HG03354 (cell line): ENCODE measurements around the gene KIFBP.

Experiments
- ATAC-seq: cut with Tn5 transposase; IDR thresholded peaks from one replicate; pipeline ENCODE4 v1.9.1; 2021; ENCODE audit warnings: mild to moderate bottlenecking; ENCODE audit not compliant: unreplicated experiment, poor library complexity, severe bottlenecking

Gene KIFBP

DNA sequence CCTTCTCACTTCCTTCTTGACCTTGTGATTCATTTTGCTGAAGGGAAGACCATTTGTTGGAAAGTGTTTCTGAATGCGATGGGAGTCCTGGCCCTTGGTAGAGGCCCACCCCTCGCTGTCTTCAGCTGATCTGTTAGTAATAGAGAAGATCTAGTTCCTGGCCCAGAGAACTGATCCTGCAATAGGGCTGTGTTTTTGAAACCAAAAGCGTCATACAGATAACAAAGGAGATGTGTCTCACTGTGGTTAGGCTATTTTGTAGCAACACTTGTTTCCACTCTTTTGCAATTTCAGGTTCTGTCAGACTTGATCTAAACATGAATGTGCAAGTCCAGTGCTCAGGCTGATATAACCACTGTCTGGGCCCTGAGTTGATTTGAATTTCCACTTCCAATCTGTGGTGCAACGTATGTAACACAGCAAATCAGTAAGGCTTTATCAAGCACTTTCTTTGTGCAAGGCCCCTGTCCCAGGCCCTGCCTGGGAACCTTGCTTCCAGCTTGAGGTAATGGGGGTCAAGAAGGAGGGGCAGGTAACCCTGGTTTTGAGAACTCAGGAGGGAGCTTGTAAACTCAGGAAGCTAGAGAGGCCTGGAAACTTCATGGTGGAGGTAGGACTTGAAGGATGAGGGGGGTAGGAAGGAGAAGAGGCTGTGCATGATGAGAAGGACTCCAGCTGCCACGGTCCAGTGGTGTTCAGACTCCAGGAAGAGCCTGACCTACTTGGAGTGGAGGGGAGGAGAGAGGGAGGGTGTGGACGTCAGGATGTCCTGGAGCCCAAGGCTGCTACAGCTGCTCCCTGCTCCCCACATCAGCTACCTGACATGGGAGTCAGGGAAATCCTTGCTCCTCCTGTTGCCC lies 57.1 kb downstream of the KIFBP start:
- peak; percentile 63 for ATAC-seq

DNA sequence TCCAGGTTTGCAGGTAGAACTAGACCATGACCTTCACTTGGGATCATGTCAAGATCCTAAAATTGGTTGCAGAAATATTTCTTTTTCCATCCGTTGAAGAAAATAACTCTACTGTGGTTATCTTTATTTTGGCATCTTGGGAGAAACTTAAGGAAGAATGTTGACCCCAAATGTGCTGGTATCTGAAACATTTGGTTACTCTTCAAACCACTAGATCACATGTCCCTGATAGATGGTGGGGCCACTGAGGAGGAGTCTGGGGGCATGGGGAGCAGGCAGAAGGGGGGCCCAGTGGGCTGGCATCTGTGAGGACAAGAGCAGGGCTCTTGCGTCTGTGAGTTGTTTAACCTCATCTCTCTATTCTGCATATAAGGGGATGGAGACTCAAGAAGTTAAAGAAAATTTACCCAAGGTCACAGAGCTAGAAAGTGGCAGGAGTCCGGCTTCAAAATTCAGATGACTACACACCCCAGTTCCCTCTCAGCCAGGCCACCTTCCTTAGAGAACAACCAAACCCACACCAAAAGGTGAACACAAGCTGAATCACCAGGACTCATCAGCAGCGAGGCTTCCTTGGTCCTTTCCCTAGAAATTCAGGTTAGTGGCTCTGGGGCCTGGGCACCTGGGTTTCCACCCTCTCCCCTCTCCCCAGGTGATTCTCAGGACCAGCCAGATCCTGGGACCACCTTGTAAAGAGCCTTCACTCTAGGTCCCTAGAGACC lies 58.7 kb downstream of the KIFBP start:
- ATAC-seq = no peak

DNA sequence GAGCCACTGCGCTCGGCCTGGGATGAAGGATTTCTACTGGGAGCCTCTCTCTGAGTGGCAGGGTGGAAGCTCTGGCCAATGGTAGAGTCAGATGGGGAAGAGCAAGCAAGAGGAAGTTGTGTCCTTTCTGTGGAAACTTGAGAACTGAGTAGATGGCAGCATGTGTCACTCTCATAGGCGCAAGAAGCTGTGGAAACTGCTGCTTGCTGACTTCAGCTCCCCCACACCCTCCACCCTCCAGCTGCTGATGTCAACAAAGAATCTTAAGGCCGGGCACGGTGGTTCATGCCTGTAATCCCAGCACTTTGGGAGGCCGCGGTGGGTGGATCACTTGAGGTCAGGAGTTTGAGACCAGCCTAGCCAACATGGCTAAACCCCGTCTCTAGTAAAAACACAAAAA lies 59.5 kb downstream of the KIFBP start:
- no peak for ATAC-seq

DNA sequence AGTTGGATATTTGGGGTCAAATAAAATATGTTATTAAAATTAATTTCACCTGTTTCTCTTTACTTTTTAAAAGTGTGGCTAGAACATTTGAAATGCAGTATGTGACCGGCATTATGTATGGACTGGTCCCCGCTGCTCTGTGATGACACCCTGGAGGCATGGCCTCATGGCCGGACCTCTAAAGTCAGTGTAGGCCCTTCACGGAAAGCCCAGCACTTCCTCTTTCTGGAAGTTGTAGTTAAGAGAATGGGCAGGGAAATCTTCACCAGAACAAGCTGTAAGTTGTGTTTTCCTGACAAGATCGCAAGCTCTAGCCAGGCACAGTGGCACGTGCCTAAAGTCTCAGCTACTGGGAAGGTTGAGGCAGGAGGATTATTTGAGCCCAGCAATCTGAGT lies 61.0 kb downstream of the KIFBP start:
- ATAC-seq = no peak

DNA sequence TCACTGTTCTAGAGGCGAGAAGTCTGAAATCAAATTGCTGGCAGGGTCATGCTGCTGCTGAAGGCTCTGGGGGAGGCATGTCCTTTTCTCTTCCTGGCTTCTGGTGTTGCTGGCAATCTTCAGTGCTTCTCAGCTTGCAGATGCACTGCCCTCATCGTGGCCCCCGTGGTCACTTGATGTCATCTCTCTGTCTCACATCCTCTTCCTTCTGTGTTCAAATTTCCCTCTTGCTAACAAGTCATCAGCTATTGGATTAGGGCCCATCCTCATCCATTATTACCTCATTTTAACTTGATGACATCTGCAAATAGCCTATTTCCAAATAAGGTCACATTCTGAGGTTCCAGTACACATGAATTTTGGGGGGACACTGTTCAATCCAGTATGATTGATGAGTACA lies 62.7 kb downstream of the KIFBP start:
- no peak for ATAC-seq

DNA sequence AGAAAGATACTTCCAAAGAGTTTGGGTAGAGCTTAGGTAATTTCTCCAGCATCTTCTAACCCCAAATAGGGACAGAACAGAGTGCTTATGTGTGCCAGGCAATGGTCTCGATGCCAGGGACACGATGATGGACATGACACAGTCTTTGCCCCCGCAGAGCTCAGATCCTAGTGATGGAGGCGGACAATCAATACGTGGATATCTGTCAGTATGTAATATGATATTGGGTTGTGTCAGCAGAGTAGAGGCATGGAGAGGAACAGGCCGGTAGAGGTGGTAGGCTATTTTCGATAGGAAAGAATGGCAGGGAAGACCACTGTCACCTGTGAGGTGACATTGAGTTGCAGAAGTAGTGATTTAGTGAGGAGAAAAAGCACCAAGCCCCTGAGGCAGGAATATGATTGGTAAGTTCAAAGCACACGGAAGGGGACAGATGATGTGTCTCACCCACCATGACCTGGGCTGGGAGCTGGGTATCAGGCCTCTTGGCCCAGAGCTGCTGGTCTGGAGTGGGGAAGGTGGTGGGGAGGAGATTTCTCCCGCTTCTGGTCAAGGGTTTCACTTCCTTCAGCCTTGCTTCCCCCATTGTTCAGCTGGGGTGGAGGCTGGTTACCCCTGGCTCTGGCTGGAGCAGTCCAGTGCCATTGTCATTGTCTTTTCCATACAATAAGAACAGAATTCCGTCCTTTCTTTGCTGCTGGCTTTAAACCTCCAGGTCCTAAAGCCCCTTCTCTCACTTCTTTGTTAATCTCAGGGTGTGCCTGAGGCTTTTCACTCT lies 63.3 kb downstream of the KIFBP start:
- no peak for ATAC-seq

DNA sequence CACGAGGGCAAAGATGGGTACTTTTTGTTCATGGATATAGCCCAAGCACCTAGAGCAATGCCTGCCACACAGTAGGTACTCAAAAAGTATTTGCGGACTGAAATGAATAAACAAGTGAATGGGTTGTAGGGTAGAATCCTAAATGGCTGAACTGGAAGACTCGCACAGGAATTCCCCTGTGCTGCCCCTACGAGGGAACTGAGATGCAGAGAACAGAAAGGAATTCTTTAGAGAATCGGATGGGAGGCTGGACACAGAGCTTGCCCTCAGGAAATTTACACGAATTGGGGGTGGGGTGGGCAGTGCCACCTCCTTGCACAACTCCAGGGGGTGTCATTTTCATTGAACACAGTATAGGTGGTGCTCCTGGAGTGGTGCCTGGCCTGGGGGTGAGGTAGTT lies 64.1 kb downstream of the KIFBP start:
- ATAC-seq = no peak

DNA sequence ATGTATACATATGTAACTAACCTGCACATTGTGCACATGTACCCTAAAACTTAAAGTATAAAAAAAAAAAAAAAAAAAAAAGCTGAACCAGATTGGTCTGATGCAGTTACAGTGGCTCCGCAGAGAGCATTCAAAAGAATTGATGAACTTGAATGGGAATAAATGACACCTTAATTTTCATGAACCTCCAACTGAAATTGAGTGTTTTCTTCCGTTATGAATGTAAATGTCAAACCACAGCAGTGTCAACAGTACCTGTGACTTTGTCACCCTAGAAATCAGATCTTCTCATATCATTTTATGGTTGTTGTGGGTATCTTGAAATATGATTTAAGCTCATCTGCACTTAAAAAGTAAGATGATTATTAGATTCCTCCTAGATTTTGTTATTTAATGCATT lies 66.6 kb downstream of the KIFBP start:
- no peak for ATAC-seq

DNA sequence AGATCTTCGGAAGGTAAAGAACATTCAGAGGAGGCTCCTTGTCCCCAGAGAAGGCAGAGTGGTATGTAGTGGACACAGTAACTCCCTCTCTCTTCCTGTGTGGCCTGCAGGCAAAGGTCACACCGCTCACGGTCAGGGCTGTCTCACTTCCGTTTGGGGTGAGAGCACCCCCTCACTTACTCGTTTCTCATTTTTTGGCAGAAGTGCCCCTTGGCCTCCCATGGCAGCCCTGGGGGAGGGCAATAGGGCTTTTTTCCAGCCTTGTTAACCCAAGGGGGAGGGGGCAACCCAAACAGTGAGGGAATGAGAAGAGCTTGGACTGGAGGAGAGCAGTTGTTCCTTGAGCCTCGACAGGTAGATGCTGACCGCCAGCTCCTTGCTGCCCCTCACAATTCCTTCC lies 67.5 kb downstream of the KIFBP start:
- no peak for ATAC-seq

DNA sequence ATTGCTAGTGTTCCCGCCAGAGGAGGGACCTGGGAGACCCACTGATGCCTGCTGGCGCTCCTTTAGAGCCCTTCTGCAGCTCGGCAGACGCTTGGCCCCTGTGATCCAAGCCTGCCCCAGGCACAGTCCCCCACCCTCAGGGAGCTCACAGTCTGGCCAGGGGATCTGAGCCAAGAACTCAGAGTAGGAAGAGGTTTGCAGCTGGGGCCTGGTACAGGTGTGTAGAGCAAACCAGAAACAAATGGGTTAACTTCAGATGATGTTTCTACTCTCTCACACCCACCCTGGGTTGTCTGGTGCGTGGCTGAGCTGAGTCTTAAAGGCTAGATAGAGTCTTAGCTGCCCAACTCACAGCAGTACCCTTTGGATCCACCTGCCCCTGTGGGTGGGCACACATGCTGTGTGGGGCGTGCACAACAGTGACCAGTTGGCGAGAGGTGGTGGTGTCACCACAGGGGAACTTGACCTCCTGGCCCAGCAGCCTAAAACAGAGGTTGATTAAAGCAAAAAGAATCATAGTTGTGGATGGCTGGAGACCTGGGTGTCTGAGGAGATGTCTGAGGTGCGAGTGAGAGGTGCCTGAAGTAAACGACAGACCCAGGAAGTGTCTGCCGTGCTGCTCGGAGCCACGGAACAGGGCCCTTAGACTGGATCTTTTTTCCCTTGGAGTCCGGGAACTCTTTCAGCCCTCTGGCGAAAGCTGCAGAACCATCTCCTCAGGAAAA lies 68.1 kb downstream of the KIFBP start:
- no peak for ATAC-seq

DNA sequence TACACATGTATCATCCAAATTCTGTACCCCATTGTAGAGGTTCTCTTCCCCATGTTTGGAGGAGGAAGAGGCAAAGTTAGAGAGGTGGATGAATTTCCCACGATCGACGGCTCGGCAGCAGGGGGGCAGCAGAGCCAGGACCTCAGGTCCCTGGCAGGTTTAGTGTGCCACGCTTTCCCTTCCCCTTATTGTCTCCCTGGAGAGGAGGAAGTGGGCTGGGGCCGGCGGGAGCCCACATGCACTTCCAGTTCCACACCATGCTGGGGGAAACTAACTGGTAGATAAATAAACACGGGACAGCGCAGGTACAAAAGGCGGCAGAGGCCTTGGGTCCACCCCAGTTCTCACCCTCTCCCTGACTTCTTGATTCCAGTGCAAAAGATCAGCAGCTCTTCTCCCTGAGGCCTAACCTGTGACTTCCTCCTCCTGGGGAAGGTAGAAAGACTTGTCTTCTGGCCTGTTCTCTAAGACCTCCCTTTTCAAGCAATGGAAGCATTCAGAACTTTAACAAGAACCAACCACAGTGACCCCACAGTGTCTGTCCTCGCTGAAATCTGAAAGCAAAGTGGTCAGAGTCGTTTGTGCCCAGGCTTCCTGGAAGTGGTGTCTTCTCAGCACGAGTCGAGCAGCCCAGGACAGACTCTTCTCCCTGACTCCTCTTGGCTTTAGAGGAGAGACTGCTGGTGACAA lies 68.8 kb downstream of the KIFBP start:
- ATAC-seq = no peak

DNA sequence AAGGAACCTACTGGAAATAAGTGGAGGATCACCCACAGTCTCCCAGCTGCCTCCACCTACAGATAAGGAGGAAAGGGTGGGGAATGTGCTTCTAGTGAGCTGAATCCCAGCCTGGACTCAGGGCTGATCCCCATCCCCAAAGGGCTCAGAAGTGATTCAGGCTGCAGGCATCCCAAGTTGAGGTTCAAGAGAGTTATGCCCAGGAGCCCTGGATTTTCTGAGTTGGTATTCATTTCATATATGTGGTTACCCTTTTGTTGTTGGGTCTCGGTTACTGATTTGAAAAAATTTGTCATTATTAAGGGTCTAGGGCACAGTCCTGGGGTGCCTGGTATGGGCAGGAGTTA lies 69.3 kb downstream of the KIFBP start:
- ATAC-seq = no peak

DNA sequence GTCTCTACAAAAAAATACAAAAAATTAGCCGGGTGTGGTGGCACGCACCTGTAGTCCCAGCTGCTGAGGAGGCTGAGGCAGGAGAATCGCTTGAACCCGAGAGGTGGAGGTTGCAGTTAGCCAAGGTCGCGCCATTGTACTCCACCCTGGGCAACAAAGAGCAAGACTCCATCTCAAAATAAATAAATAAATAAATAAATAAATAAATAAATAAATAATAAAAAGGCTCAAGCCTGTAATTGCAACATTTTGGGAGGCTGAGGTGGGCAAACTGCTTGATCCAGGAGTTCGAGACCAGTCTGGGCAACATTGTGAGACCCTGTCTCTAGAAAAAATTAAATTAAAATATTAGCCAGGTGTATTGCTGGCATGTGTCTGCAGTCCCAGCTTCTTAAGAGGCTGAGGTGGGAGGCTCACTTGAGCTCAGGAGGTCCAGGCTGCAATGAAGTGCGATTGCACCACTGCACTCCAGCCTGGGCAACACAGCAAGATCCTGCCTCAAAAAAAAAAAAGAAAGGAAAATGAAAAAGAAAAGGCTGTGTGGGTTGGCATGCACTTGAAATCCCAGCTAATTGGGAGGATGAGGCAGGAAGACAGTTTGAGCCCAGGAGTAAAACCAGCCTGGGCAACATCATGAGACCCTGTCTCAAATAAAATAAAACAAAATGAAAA lies 71.7 kb downstream of the KIFBP start:
- ATAC-seq = no peak

DNA sequence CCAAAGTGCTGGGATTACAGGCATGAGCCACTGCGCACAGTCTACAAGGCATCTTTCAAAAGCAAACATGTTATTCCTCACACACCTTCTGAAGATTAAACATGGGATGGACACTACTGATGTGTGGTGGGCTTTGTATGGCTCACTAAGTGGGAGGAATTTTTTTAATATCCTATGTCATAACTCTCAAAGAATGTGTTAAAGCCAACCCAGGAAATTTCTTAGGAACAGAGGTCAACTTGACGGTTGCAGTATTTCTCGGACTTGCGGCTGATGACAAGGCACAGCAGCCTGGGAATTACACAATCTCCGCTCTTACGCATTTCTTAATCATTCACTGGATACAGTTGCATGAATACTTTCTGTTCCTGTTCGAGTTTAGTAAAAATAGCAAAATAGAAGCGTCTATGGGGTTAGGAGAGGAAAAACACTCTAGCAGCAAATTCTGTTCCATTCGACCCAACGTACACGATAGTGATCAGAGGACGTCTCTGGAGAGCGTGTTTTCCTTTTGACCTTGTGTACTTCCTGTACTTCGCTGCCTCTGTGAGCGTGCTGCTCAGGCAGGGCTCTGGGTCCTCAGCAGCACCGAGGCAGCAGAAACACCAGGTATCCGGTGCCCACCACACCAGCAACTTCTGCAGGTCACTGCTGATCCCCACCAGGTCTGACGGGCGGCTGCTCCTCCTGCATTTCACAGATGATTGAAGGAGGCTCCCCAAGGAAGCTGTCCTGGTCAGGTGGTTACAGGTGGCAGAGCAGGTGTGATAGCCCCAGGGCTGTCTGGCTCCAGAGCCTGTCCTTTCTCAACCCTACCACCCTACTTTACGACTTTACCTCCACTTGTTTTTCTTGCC lies 72.9 kb downstream of the KIFBP start:
- peak; percentile 62 for ATAC-seq

DNA sequence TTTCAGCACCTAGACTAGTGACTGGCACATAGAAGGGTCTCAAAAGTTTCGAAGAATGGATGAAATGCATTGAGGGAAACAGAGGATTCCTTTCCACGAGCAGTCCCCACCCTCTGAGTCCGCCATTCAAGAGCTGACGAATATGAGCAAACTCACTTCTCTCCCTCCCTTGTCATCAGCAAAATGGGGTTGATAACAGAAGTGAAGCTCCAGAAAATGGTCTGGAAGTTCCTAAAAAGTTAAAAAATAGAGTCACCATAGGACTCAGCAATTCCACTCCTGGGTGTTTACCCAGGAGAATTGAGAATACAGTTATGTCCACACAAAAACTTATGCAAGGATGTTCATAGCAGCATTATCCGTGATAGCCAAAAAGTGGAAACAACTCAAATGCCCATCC lies 74.3 kb downstream of the KIFBP start:
- ATAC-seq = no peak

DNA sequence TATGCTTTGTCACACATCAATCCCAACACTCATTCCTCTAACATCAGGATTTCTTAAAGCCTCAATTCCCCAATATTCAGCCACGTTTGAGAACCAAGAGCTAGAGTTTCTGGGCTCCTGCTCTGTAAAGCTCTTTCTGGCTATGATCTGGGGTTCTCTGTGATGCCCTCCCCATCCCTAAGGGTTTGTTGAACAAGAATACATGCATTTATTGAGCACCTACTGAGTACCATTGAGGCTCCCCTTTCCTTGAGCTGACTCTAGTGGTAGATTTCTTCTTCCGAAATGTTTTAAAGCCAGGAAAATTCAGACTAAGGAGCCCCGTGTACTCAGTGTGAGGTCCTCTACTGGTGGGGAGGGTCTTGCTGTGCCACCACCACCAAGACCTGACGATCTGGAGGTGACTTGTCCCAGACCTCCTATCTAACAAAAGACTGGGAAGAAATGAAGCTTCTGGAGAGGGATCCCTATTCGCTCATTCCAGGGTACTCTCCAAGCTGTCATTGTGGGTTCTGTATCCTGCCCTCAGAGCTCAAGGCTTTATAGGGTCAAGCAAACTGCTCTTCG lies 76.2 kb downstream of the KIFBP start:
- no peak for ATAC-seq

DNA sequence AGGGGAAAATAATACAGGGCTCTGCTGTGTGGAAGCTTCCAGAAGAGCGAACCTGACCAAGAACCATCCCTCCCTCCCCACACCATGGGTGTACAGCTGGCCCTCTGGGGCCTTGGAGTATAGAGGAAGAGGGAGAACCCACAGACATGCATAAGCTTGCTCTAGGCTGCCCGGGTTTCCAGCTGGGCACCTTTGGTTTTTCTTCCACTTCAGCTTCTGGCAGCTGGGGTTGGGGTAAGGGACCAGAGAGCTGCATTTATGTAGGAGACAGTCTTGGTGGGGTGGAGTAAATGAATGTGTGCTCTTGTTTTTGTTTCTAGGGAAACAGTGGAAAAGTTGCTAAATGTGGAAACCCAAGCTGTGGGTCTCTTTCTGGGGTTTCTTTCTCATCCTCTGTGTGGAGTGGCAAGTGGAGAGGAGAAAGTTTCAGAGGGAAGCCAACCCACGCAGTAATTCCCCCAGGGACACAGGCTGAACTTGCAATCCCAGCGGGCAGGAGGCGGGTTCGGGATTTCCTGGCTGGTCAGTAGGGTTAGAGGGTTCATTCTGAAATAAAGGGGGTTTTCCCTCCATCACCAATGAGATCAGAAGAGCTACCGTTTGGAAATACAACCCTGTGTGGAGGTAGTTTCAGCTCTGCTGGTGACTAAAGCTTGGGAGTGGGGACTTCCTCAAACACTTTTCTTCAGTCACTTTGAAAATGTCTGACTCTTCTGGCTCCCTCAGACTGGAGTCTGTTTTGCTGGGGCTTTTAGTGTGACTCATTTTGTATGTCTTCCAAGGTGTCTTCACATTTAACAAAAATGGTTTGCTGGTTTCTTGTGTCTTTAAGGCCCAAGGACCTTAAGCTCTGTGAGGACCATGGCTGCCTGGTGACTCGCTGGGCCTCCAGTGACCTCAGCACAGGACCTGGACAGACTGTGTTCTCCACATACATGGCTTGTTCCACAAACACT lies 77.1 kb downstream of the KIFBP start:
- ATAC-seq = peak; percentile 64
